ENCODE data around the gene BMPR1A.
"Not testable (repeated sequence)": the region's sequence is repeated elsewhere in the genome, so short reads cannot be mapped to it uniquely, and the experiment has no call there.

Gene BMPR1A

GRCh38 chr10:86730227-86730626 is 26.2 kb upstream of the BMPR1A start:
- DNase-seq (ENCODE audit: low spot score) = no peak

DNA sequence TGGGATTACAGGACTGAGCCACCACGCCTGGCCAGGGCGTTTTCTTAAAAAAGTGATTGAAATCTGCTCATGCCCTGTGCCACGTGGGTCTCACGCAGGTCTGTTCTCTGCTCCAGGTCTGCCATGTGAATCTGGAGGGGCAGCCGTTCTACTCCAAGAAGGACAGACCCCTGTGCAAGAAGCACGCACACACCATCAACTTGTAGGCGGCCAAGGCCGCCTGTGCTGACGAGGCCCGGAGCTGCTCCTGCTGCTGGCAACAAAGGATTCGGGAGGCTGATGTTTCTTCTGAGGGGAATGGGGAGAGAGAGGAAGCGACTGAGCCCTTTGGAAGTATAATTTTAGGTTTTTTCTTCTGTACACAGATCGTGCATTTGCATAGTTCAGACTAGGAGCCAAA is 23.6 kb upstream of the BMPR1A start:
- DNase-seq (ENCODE audit: low spot score) = no peak

DNA sequence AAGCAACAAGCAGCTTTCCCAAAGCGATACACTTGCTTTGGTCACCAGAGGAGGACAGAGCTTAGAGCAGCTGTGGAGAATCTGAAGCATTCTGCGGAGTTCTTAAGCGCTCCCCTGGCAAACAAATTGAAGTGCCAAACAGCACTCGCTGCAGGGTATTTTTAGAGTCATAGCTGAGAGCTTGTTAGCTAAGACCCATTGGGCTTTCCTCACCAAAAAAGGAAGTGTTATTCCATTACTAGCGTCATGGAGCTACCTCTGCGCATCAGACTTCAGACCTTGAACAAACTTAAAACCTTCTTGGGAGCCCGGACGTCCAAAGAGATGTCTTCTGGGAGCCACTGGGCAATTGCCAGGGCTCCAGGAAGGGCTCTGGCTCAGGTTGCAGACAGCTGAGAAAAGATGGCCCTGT is 23.2 kb upstream of the BMPR1A start:
- DNase-seq (ENCODE audit: low spot score) = no peak

DNA sequence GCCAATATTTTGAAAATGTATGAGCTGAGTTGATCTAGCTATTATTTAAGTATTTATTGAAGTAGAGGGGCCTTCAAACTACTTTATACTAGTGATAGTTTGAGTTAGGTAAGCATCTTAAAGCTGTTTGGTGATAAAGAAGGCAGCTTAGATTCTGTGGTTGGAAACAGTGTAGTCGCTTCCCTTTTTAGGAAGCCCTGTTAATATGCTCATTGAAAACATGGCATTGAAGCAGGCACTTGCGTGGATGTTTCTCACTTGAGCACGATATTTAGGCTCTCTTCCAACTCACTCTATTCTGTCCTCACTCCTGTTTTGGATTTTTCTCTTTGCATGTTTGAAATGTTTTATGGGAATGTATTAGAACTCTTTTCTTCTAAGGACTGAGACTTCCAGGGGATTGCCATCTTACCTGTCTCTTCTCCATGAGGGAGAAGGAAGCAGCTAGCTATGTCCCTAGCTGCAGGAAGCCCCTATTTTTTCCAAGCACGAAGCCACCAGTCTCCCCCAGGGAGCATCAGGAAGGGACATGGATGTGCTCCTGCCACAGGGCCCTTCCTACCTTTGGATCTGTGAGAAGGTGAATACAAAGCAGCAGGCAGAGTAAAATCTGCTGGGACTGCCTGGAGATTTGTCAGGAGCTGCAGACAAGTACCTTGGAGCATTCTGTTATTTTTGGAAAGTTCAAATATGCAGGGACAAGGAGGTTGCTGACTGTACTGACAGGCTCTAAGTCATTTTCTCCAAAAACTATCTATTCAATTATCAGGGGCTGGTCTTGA is 22.0 kb upstream of the BMPR1A start:
- no peak for DNase-seq (ENCODE audit: low spot score)

DNA sequence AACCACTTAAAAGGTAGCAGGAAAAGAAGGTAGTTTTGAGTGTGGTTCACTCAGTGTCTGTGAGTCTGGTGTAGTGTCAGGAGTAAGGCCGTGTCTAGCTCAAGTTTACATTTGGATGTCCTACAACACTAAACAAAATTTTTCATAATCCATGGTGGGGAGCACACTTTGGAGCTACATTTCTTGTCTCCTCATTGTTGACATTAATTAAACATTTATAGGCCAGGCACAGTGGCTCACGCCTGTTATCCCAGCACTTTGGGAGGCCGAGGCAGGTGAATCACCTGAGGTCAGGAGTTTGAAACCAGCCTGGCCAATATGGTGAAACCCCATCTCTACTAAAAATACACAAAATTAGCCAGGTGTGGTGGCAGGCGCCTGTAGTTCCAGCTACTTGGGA is 21.1 kb upstream of the BMPR1A start:
- not testable (repeated sequence) for DNase-seq (ENCODE audit: low spot score)

GRCh38 chr10:86742230-86742629 is 14.2 kb upstream of the BMPR1A start:
- DNase-seq (ENCODE audit: low spot score) = no peak

- DNase-seq (ENCODE audit: low spot score) = no peak
Measured at GRCh38 chr10:86744067-86744725, 12.2 kb upstream of the BMPR1A start.

DNA sequence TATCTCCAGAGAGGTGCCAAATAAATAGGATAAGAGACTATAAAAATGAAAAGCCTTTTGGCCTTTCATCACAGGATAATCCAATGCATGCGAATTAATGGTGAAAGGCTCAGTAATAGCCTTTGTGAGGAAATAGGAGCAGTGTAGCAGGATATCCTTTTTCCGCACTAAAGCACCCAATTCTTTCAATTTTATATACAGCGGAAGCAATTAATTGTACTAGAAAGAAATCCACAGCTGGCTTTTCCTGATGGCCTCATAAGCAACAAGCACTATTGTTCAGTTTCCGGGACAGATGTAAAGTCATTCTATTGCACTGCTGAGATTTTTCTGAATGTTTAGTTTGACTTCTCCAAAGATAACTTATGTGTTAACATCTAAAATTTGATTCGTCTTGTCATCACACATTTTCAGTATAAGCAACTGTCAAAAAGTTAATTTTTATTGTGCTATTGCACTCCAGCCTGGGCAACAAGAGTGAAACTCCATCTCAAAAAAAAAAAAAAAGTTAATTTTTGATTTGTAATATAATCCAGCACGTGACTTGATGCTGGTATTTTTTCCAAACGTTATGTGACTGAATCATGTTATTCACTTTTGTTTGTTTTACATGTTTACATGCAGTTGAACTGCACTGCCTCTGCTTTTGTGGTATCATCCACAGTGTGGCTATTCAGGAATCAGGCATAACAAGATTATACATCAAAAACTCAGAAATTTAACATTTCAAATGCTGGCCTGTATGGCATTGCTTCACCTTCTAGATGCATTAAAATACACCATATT is 8.4 kb upstream of the BMPR1A start:
- DNase-seq (ENCODE audit: low spot score) = no peak

GRCh38 chr10:86749854-86750253 is 6.6 kb upstream of the BMPR1A start:
- no peak for DNase-seq (ENCODE audit: low spot score)

DNA sequence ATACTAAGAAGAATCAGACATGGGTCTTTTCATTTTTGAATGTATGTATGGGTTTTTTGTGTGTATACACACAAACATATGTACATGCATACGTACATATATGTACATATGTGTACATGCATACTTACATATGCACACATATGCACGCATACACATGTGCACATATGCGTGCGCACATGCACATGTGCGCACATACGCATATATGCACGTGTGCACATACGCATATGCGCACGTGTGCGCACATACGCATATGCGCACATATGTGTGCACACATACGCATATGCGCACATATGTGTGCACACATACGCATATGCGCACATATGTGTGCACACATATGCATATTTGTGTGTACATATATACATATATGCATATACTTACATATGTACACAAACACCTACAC is 4.9 kb upstream of the BMPR1A start:
- no peak for DNase-seq (ENCODE audit: low spot score)

DNA sequence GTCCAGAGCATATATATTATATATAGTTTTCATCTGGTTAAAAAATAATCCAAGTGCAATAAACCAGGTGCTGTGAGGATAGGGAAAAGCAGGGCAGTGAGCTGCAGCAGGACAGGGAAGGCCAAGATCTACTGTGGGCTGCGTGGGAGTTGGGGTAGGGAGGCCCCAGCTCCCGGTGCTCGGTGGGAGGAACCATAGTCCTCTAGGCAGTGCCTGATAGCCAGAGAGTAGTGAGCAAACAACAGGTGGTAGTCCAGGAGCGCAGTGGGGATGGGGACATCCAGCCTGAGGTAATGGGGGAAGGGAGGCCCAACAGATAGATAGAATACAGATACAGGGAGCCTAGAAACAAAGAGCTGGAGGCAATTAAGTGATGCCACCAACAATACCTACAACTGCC is 4.1 kb upstream of the BMPR1A start:
- no peak for DNase-seq (ENCODE audit: low spot score)

- DNase-seq (ENCODE audit: low spot score) = no peak
Measured at GRCh38 chr10:86753051-86753450, 3.4 kb upstream of the BMPR1A start.

DNA sequence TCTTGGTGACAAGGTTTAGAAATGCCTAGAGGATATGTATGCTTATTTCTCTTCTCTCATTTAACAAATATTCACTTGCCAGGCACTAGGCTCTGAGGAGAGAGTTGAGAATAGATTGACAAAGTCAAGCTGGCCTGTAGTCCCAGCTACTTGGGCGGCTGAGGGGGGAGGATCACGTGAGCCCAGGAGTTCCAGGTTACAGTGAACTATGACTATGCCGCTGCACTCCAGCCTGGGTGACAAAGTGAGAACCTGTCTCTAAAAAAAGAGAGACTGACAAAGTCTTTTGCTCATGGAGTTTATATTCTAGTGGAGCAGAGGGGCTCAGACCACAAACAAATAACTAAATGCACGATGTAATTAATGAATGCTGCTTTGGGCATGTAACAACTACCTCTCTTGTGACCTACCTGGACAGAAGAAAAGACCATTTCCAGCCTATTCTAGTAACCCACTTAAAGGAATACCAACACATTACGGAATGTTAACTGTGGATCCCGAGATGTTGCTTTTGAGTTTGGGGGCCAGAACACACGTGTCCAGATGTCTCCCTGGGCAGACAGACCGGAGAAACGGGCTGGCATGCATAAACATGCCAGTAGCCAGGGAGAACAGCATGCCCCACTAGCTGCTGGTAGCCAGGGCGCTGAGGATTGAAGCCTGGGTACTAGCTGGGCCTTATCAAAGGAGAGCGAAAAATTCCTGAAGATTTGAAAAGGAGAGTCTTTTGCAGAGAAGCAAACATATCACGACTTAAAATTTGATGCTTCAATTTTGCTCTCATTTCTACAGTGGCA is 2.6 kb upstream of the BMPR1A start:
- DNase-seq (ENCODE audit: low spot score) = no peak

DNA sequence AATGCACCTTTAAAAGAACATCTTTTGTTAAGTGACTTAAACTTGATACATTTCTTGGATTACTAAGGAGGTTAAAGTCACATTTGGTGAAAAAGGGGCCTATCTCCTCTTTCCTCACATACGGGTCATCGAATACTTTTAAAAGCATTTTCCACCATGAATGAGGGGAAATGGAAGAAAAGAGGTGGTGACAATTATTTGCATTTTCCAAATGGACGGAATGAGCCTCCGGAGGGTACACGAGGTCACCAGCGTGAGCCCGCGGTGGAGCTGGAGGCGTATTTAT is 1.0 kb upstream of the BMPR1A start:
- DNase-seq (ENCODE audit: low spot score) = no peak

DNA sequence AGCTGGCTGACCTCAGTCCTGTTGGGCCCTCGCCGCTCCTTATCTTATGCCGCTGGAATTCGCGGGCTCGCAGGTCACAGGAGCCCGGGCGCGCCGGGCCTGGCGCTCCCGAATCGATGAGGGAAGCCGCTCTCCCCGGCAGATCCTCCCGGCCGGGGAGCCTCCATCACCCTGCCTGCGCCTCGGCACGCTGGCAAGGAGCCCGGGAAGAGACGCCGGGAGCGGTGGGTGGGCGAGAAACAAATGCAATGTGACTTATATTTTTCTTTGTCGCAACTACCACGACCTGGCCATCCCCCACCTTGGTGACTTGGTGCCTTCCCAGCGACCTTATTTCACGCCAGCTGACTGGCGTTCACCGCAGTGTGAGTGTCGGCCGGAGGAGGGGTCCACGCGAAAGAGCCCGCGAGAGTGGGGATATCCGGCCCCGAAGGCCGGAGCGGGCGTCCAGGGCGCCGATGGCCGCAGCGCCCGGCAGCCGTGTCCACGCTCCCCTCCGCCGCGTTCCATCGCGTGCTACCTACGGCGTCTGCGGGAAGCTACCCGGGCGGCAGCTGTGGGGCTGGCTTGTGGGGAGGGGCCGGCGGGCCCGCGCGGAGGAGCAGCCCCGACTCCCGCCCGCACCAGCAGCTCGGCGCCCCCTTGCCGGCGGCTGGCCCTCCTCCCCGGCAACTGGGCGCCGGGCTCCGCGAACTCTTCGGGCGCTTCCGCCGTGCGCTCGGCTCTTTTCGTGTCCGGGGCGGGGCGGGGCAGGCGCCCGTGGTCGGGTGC is 494 bp upstream of the BMPR1A start:
- DNase-seq (ENCODE audit: low spot score) = peak; percentile 87

- DNase-seq (ENCODE audit: low spot score) = no peak
Measured at GRCh38 chr10:86757113-86757972, 924 bp downstream of the BMPR1A start.

- no peak for DNase-seq (ENCODE audit: low spot score)
Measured at GRCh38 chr10:86758189-86759072, 2.0 kb downstream of the BMPR1A start.

- no peak for DNase-seq (ENCODE audit: low spot score)
Measured at GRCh38 chr10:86759073-86759672, 2.8 kb downstream of the BMPR1A start.

GRCh38 chr10:86763404-86763803 is 7.0 kb downstream of the BMPR1A start:
- no peak for DNase-seq (ENCODE audit: low spot score)

Data from activated CD4-positive, alpha-beta T cell treated with anti-CD3 and anti-CD28 coated beads, Interleukin-2, Interleukin-4, amounts not matched to agents 100 ng/mL and 50 ng/mL, durations not matched to agents 16 hours and 8 hours (primary cell).